ENCODE results near the gene FAM174A. TPM values are rescaled to one million over a fixed set of nuclear protein-coding genes. Genes with fewer than 3 reads are reported as not detected.

FAM174A gene
- total RNA-seq, 1 donor from 2014 or later: 16.0 TPM

DNA sequence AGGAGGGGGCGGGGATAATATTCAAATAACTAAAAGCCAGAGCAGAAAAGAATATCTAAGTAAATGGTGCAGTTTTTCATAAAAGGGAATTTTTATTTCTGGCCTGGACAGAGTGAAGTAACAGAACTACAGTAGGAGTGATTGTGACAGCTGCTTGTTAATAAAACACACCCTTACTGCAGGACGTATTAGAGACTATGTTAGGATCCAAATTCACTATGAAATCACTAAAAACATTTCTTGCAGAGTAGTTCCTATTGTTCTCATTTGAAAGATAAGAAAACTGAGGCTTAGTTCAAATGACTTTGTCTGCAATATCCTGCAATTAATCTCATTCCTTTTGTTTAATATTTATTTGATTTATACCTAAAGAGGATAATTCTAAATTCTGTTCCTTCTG, 39.5 kb downstream of the FAM174A start:
- DNase-seq (ENCODE audit: extremely low spot score, unreplicated experiment): no peak
- Mint-ChIP-seq H3K4me3 (ENCODE audit: unreplicated experiment) (no peak overlapping the region), H3K9me3 (ENCODE audit: unreplicated experiment) (no peaks in the 10 kb centered on the region), H3K36me3 (ENCODE audit: unreplicated experiment) (peaks cover 5% of the 10 kb centered on the region), H3K27me3 (ENCODE audit: unreplicated experiment) (no peaks in the 10 kb centered on the region), H3K4me1 (ENCODE audit: unreplicated experiment) (peaks cover 10% of the 10 kb centered on the region), H3K27ac (ENCODE audit: unreplicated experiment) (no peak overlapping the region)
- no peak for TF ChIP-seq CTCF (IDR thresholded peaks at IDR 0.05)

GRCh38 chr5:100575815-100576214, 40.6 kb downstream of the FAM174A start:
- TF ChIP-seq CTCF (IDR thresholded peaks at IDR 0.05): no peak
- Mint-ChIP-seq H3K27ac (ENCODE audit: unreplicated experiment) (peak overlapping the region; percentile 27), H3K36me3 (ENCODE audit: unreplicated experiment) (peaks cover 11% of the 10 kb centered on the region), H3K9me3 (ENCODE audit: unreplicated experiment) (no peaks in the 10 kb centered on the region), H3K4me1 (ENCODE audit: unreplicated experiment) (peaks cover 10% of the 10 kb centered on the region), H3K27me3 (ENCODE audit: unreplicated experiment) (no peaks in the 10 kb centered on the region), H3K4me3 (ENCODE audit: unreplicated experiment) (no peak overlapping the region)
- DNase-seq (ENCODE audit: extremely low spot score, unreplicated experiment): no peak

GRCh38 chr5:100576217-100576751, 41.1 kb downstream of the FAM174A start:
- no peak for DNase-seq (ENCODE audit: extremely low spot score, unreplicated experiment)
- Mint-ChIP-seq H3K4me1 (ENCODE audit: unreplicated experiment) (peaks cover 10% of the 10 kb centered on the region), H3K9me3 (ENCODE audit: unreplicated experiment) (no peaks in the 10 kb centered on the region), H3K4me3 (ENCODE audit: unreplicated experiment) (no peak overlapping the region), H3K27me3 (ENCODE audit: unreplicated experiment) (no peaks in the 10 kb centered on the region), H3K36me3 (ENCODE audit: unreplicated experiment) (peaks cover 11% of the 10 kb centered on the region), H3K27ac (ENCODE audit: unreplicated experiment) (no peak overlapping the region)
- TF ChIP-seq CTCF (IDR thresholded peaks at IDR 0.05): no peak

DNA sequence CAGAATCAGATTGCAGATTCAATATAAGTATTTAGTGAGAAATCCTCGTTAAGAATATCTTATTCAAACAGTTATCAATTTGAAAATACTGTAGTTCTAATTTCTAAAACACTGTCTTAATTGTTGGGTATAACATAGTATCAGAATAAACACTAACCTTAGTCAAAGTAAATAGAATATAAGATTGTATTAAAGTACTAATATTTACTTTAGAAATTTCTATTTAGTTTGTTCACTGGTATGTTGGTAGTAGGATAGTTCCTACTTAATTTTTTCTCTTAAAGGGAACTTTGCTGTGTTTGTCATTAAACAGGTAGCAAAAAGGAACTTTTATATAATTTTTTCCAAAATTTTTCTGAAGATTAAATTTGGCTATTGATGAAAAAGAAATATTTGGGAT, 42.3 kb downstream of the FAM174A start:
- no peak overlapping the region for H3K27ac Mint-ChIP-seq (ENCODE audit: unreplicated experiment)
- no peak for DNase-seq (ENCODE audit: extremely low spot score, unreplicated experiment)
- H3K4me1 Mint-ChIP-seq (ENCODE audit: unreplicated experiment): peaks cover 10% of the 10 kb centered on the region
- no peaks in the 10 kb centered on the region for H3K27me3 Mint-ChIP-seq (ENCODE audit: unreplicated experiment)
- peaks cover 11% of the 10 kb centered on the region for H3K36me3 Mint-ChIP-seq (ENCODE audit: unreplicated experiment)
- no peak overlapping the region for H3K4me3 Mint-ChIP-seq (ENCODE audit: unreplicated experiment)
- no peak for TF ChIP-seq CTCF (IDR thresholded peaks at IDR 0.05)
- no peaks in the 10 kb centered on the region for H3K9me3 Mint-ChIP-seq (ENCODE audit: unreplicated experiment)

GRCh38 chr5:100584069-100584468, 48.9 kb downstream of the FAM174A start:
- Mint-ChIP-seq H3K4me1 (ENCODE audit: unreplicated experiment) (peaks cover 4% of the 10 kb centered on the region), H3K36me3 (ENCODE audit: unreplicated experiment) (peaks cover 10% of the 10 kb centered on the region), H3K27me3 (ENCODE audit: unreplicated experiment) (no peaks in the 10 kb centered on the region), H3K4me3 (ENCODE audit: unreplicated experiment) (no peak overlapping the region), H3K9me3 (ENCODE audit: unreplicated experiment) (no peaks in the 10 kb centered on the region), H3K27ac (ENCODE audit: unreplicated experiment) (no peak overlapping the region)
- no peak for TF ChIP-seq CTCF (IDR thresholded peaks at IDR 0.05)
- no peak for DNase-seq (ENCODE audit: extremely low spot score, unreplicated experiment)
